SKM-1 (cell line): ENCODE results near the gene NXPH3.

ENCODE experiments used
- DNase-seq: peaks from one replicate; lab custom pipeline; 2025; ENCODE audit not compliant: unreplicated experiment; lab: John Stamatoyannopoulos, UW

Gene NXPH3

GRCh38 chr17:49590874-49591273 lies 15.2 kb downstream of the NXPH3 start:
- no peak for DNase-seq

DNA sequence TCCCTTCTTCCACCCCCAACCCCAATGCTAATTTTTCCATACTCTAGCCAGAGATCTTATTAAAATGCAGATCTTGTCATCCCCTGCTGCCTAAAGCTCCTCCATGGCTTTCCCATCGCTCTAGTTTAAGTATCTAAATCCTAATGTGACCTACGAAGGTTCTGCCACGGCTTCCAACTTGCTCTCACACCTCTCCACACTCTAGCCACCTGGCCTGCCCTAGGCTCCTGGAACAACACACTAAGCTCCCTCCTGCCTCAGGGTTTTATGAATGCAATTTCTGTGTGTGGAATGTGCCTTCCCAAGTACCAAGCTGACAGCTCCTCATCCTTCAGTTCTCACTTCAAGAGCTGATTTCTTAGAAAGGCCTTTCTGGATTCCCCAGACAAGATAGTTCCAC lies 16.6 kb downstream of the NXPH3 start:
- no peak for DNase-seq

GRCh38 chr17:49595328-49595727 lies 19.7 kb downstream of the NXPH3 start:
- DNase-seq, result no peak

DNA sequence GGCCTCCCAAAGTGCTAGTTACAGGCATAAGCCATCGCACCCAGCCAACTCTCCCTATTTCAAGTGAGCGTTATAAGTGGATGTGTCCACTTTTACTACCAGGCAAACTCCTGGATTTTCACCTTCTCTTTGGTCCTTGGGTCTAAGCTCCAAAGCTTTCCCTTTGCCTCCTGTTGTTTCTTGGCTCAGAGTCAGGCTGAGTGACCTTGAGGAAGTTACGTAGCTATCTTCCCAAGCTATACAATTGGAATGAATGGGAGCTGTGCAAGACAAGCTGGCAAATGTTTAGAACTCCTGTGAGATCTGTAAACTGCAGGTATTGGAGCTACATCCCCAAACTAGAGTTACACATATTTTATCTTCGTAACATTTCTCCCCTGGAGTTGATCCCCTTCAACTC lies 20.3 kb downstream of the NXPH3 start:
- no peak for DNase-seq

DNA sequence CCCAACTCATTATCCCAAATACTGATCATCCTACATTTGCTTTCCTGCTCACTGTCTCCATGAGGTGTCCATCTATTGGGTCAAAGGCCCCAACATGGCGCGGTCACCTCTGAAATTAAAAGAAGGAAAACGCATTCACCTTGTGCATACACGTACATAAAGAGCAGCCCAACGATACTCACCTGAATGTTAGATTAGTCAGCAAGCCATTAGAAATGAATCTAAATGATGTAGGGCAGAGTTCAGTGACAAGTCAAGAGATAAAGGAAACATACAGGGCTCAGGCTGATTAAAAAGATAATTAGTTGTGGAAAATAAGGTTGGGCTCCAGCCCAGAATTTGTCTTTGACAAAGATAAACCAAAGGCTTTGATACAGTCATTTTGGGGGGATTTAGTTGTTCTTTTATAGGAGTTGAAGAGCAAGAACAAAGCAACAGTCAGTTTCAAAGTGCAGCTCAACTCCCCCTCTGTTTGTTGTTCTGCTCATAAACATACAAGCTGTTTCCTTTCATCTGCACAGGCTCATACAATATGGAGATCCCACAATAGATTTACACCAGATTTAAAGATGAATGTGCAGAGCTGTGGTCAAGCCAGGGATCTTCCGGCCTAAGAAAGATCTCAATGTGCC lies 21.1 kb downstream of the NXPH3 start:
- DNase-seq, result no peak

- no peak for DNase-seq
Measured at GRCh38 chr17:49597436-49597835, 21.8 kb downstream of the NXPH3 start.

- no peak for DNase-seq
Measured at GRCh38 chr17:49597928-49598655, 22.4 kb downstream of the NXPH3 start.

DNA sequence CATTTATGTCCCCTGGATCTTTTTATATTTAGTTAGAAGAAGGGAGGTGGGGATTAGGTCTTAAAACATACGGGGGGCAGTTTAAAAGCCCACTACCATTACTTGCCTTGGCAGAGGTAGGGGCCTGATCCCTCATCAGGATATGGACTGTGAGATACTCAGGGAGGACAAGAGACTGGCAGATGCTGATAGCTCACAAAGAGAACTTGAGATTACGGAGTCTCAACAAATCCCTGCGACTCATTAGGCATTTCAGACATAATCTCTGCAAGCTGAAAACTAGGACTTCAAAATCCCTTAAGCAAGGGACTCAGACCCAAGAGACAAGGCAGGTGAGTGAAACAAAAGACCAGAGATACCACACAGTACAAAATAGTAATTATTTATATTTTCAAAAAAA lies 23.2 kb downstream of the NXPH3 start:
- no peak for DNase-seq

GRCh38 chr17:49600949-49601348 lies 25.3 kb downstream of the NXPH3 start:
- no peak for DNase-seq

DNA sequence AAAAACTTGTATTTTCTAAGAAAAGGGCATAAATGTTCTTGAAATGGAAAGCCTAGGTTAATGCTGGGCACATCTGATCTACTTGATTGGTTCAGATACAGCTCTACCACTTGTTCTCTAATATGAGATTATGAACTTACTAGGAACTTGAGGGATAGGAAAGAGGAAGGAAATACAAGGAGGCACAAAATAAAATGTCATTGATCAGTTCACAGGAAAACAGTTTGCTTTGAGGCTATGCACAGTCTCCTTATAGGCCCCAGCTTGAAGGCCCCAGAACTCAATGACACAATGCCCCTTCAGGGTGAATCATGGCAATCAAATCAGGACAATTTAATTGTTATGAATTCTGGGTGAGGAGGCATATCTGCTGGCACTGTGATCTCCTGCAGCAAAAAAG lies 27.1 kb downstream of the NXPH3 start:
- no peak for DNase-seq

DNA sequence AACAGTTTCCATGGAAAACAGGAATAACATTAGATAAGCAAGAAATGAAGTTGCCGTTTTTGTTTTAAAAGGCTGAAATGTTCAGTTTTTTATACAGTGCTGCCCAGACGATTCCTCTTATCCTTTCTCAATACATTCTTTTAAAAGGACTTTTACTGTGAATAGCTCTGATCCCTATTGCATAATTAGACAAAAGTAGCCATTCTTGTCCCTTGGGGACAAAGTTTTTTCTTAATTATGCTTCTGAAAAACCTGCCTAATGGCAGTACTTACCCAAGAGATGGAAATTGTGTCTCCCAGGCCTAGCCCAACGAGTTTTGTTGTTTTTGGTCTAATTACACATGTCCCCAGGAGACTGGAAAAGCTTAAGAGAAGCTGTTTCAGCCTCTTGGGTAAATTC lies 27.6 kb downstream of the NXPH3 start:
- DNase-seq, result no peak

DNA sequence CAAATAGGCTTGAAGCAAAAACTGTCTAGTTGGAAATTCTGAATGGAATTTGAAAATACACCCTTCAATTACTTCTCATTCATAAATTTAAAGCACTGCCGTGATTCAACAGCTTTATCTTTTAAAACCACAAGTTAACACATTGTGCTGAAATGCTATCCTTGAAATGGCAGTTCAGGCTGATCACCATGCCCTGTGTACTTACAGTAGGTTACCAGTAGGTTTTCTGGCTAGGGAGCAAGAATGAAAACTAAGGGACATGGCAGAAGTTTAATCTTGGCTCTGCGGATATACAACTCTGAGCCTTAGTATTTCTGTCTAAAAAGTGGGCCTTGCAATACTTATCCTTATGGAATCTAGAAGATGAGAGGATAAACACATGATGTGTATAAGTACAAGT lies 28.0 kb downstream of the NXPH3 start:
- no peak for DNase-seq

DNA sequence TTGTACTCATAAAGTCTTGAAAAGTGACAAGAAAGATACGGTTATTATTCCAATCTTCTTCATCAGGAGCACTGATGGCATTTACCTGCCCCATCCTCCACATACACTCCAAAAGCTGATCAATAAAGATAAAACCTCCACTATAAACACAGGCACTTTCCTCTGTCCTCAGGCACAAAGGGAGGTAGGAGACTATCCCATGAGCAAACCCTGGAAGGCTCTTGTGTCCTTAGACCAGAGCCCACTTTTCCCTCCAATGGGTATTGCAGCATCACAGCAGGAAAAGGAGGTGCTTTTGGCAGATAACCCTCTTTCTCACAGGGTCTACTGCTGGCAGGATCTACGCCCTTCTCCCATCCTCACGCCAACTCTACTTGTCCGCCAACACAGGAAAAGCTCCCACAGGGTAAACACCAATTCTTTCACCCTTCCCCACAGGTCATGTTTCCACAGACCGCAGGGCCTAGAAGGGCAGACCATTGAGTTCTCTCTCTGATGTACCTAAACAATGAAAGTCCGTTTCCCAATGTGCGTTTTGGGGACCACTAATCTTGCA lies 28.7 kb downstream of the NXPH3 start:
- DNase-seq, result no peak

- no peak for DNase-seq
Measured at GRCh38 chr17:49610883-49611584, 35.4 kb downstream of the NXPH3 start.

DNA sequence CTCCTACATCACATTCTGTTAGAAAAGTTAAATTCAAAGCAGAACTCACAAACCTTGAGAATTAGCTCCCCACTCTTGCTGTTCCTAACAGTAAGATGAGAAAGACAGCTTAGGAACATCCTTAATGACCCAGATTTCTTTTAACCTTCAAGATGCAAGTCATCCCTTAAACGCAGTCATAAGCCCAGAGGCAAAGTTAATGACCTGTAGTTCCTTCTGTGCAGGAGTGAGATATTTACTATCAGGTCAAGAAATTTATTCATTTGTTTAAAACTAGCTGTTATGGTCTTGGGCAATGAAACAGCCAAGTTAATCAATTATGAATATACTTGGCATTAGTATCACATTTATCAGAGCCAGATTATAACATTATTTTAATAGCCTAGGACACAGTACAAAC lies 37.1 kb downstream of the NXPH3 start:
- no peak for DNase-seq

DNA sequence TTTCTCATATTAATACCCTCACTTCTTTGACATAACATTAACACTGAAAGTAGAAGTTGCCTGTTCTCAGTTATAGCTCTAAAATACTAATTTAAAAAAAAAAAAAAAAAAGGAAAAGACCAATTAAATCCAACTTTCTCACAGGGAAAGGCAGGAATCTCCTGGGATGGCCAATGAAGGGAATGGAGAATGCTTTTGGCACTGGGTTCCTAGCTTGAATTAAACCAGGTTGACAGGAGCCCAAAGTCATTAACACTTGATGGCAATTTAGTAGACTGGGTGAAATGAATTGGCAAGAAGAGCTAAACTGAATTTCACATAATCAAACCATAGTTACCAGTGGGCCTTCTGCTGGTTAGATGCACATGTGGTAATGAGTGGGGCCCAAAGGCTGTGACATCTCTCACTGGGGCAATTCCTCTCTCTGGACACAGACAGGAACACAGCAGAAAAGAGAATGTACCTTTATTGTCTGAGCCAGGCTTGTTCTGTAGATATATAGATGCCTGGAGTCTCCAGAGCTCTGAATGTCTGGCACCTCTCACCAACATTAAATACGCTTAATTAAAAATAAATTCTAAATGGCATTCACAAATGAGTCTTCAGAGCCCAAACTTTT lies 37.6 kb downstream of the NXPH3 start:
- DNase-seq, result no peak

GRCh38 chr17:49616086-49616485 lies 40.4 kb downstream of the NXPH3 start:
- DNase-seq, result no peak

DNA sequence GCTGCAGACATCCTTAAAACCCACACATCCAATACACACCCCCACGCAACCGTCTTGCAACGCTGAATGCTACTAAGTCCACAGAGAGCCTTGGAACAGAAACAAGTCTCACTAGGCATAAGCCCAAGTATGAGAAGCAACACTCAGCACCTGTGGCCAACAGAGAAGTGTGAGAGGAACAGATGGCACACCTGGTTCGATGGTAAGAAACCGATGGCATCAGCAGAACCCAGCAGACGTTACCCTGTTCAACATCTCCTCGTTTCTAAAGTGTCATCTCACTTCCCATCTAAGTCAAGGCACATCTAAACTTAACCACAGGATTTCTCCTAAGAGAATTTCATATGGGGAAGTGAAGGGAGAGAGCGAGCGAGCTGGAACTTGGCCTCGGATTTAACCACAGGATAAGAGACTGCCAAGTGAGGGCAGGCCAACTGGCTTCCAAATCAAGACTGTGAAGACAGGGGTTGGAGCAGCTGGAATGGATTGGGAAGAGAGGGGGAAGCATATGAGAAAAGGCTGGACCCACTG lies 41.0 kb downstream of the NXPH3 start:
- DNase-seq, result no peak

- no peak for DNase-seq
Measured at GRCh38 chr17:49618028-49618611, 42.4 kb downstream of the NXPH3 start.

GRCh38 chr17:49621420-49621819 lies 45.7 kb downstream of the NXPH3 start:
- DNase-seq, result no peak

DNA sequence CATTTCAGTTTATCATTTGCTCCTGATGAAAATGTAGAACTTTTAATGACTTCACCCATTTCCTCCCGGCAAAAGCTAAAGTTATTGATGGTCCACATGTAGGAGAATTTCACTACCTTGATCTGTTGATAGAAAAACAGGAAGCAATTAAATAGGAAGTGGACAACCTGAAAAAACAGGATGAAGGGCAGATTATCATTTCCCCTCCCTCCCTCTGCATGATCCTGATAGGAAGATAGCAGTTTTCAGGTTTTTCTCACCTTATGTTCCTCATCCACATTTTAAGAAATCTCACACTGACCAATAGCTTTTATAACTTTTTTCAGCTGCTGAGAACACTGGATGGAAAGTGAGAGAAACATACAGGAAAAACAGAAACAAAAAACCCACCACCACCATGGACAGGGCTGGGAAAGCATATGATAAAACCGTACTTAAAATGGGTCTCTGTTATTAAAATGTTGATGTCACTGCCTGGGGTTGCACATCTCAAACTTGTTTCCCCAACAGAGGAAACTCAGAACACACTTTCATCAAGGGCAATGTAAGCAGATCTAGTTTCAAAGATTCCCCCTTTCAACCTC lies 46.4 kb downstream of the NXPH3 start:
- DNase-seq, result no peak
